COLO668 (cell line): ENCODE data around the gene NHERF1.

Experiments used
- DNase-seq: peaks from one replicate; lab custom pipeline; 2025; ENCODE audit not compliant: unreplicated experiment; lab: John Stamatoyannopoulos, UW

The NHERF1 gene

GRCh38 chr17:74807441-74807840, 59.0 kb downstream of the NHERF1 start:
- no peak for DNase-seq

GRCh38 chr17:74807925-74808324, 59.5 kb downstream of the NHERF1 start:
- DNase-seq, result peak; percentile 73

DNA sequence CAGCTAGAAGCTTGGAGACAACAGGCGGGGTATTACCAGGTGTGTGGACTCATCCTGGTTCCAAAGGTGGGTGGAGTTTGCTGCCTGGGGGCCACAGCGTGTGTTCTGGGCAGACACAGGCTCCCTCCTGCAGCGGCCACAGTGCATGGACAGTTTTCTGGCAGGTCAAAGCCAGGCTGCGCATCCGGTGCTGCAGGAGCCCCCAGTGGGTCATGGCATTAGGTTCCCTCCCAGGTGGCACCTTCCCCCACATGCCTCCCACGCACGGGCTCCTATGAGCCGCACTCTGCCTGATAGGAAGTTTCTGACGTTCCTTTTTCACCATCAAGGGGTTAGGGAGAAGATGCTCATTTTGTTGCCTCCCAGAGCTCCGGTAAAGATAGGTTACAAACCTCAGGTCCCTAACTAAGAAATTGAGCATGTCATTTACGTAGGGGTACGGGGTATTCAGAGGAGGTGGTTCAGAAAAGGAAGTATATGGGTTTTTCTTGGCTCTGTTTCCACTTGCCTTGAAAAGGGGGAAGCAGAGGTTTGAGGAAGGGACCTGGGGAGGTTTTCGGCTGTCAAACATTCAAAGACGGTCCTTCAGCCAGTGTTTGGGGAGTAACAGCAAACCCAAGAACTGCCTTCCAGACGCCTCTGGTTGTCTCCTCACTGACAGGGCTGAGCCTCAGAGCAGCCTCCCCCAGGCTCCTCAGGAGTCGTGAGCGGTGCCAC, 60.4 kb downstream of the NHERF1 start:
- DNase-seq, result no peak

GRCh38 chr17:74810699-74811485, 62.5 kb downstream of the NHERF1 start:
- DNase-seq, result no peak

DNA sequence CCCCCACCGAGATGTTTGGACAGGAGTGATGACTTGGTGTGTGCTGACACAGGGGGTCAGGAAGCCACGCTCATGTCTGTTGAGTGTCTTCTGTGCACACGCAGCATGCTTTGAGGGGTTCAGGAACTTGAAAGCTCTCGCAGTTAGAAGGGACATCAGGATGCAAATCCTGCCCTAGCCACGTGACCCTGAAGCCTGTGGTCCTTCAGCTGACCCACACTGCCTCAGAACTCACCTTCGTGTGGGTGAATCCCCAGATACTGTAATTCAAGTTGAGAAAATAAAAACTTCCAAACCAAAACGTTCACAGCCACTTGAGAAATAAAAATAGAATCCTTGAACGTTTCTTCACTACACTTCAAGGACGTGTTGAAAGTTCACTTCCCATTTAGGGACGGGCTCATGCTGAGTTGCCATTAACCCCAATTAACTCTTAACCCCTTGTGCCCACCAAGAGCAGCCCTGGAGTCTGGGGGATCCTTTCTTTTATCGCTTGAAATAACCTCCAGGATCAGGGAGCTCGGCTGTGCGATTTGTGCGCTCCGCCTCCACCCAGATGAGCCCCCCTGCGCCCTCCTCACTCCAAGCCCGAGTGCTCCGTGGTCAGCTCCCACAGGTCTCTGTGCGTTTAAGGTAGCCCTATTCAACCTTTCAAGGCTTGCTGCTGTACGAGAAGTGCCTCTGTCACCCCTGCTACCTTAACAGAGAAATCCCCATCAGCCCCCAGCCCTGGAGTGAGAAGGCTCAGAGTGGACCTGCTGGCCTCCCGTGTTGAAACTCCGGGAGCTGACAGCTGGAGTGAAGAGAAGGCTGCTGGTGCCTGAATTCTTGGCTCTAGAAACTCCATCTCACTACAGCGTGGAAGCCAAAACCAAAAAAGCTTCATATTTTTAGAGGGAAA, 63.9 kb downstream of the NHERF1 start:
- DNase-seq, result no peak

DNA sequence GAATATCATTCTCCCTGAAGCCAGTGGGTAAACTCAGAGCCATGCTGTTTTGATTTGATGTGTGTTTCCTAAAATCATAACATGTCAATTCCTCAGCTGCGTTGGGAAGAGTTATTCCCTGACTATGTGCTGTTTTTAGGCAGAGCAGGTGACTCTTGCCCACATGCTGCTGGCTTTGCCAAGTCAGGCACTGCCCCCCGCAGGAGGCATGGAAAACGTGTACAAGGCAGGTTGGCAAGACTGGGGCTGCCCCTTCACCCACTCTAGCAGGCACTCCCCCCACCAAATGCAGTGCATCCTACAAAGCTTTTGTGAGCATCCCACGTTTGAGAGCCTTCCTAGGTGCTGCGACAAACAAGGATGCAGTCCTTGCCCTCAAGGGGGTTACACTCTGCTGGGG, 66.0 kb downstream of the NHERF1 start:
- DNase-seq, result peak; percentile 9

DNA sequence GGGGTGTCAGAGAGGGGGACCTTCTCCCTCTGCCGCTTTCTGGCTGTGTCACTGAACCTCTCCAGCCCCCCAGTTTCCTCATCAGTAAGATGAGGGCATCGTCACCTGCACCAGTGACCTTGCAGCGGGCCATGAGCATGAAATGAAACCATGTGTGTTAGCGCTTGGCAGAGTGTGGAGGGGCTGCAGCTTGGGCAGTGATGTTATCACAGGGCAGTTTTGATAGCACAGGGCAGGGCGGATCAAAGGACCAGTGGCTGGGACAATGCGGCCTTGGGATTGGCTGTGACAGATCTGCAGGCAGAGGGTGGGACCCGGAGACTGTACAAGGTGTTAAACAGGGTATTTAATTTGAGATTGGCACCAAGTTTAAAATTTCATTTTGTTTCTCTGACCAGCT, 66.6 kb downstream of the NHERF1 start:
- no peak for DNase-seq

DNA sequence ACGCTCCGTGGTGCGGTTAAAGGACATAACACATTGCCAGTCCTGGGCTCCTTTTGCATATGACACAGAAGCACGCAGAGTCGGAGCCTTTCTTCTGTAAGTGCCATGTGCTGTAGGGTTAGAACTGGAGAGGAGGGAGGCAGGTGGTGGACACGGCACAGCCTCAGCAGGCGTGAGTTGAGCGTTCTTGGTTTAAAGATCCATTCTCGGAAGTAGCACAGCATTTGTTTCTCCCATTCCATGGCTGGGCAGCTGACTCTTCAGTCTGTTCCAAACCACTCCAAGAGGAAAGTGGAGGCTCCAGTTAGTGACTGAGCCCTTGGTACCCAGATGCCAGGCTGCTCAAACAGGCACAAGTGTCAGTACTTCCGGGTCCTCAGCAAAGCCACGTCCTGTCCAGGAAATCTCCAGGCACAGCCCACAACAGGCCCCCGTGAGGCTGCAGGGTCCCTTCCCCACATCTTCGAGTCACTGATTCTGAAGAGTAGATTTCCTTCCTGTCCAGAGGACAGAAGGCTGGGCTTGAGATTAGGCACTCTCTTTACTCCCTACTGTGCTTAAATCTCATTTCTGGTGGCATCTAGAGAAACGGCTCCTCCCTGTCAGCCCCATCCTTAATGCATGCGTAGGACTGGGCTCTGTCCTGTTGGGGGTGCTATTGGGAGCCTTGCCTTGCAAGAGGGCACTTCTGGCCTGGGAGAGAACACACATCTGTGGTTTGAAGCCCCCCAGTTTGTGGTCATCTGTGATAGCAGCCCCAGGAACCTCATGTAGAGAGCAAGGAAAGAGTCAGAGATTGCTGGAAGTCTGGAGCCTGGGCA, 67.3 kb downstream of the NHERF1 start:
- no peak for DNase-seq

DNA sequence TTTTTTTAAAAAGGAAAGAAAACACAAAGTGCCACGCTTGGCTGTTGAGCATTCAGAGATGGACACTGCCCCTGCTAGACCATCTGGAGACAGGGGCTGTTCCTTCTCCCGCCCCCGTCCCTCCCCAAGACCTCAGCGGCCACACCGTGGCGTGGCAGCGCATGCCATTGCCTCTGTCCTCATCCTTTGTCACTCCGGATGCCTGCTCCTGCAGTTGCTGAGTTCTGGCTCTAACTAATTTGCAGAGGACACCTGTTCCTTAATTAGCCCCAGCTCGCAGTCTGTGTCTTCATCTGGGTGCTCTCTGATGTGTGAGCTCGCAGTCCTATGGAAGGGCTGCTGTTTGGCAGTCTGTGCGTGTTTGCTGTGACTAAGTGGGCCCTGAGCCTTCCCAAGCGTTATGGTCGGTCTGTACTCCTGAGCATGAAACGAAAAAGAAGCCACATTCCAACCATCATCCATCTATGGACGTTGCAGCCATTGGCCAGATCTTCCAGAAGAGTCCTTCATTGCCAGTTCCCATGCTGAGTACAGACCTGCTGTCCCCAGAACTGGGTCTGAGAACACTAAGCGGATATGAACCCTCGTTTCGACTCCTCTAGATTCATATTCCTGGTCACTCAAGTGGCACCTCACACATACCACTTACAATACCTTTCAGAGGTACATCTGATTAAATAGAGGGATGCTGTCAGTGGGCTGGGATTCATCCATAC, 68.6 kb downstream of the NHERF1 start:
- DNase-seq, result no peak

DNA sequence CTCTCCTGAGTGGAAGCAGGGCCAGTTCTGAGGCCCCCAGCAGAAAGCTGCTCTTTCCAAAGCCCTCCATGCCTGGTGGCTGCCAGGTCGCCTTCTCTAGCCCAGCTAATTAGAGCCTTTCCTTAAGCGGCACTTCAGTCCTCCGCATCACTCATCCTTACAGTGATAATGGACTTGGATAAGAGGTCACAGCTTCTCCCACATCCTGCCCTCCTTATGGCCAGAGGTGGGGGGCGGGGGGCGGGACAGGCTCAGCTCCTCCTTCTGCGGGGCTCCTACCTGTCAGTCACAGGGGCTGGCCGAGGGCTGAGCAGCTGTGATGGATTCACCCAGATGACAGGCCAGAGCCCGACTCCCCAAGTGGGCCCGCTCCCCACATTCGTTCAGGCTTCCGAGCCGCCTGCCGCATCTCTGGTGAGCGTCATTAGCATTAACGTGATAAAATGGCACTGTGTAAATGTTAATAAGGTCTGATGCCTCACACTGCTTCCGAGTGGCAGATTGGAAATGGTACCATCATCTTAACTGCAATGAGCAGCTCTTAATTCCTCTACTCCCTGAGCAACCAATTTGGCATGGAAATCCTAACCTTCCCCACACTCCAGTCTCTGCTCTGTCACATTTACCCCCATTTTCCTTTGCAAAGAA, 70.0 kb downstream of the NHERF1 start:
- DNase-seq, result no peak
